ENCODE results near the gene NUDT22. TPM values are rescaled to one million over a fixed set of nuclear protein-coding genes. Genes with fewer than 3 reads are reported as not detected.

Gene NUDT22
- total and polyA plus RNA-seq, 2 experiments from 2014 or later: 33.9 to 67.0 TPM

DNA sequence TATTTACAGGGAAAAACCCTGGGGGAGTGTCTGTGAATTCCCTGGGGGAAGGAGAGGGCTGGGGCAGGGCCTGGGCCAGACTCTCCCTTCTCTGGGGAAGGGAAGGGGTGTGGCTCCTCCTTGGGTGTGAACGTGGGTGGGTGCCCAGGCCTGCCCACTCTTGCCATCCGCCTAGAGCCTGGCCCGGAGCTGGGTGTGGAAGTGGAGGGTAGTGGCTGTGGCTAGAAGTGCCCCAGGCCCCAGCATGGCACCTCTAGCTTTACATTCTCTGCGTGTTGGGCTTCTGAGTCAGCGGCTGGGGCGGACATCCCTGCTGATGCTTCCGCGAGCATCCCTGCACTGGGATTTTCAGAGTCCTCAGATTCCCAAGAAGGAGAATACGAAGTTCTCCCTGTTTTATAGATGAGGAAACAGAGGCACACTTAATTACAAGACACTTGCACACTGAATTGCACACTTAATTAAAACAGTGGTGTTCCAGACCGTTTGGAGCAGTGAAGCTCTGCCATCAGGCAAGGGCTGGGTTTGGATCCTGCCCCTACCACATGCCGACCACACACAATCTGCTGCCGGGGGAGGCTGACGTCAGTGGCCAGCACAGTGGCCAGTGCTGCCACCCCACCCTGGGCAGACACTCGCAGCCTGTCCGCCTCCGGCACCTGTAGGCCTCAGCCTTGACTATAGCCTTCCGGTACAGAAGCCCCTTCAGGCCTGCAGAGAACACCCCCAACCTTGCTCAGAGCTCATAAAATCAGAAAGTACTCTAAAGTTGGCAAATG is 50.8 kb downstream of the NUDT22 start:
- Histone ChIP-seq H3F3A (replicated peaks; ENCODE audit: low read depth) (peaks cover 5% of the 10 kb centered on the region; the same call in 1 of the 2 replicates), H3K27ac (ENCODE audit: low read depth) (no peak overlapping the region), H3K4me2 (no peak overlapping the region), H3K79me2 (replicated peaks; ENCODE audit: insufficient read depth) (no peaks in the 10 kb centered on the region), H3K9me2 (ENCODE audit: insufficient read depth) (no peaks in the 10 kb centered on the region), H3K27me3 (ENCODE audit: insufficient read depth) (no peaks in the 10 kb centered on the region), H3K4me3 (no peak overlapping the region), H2AFZ (no peak overlapping the region), H4K20me1 (replicated peaks; ENCODE audit: insufficient read depth) (no peaks in the 10 kb centered on the region; the same call in 1 of the 2 replicates), H3K36me3 (ENCODE audit: insufficient read depth) (no peaks in the 10 kb centered on the region), H3K4me1 (ENCODE audit: insufficient read depth) (peaks cover 2% of the 10 kb centered on the region; the same call in 1 of the 2 replicates)
- TF ChIP-seq ZNF114 (CRISPR knock-in tag; IDR thresholded peaks at IDR 0.05): no peak
- TF ChIP-seq, protein P1, sequence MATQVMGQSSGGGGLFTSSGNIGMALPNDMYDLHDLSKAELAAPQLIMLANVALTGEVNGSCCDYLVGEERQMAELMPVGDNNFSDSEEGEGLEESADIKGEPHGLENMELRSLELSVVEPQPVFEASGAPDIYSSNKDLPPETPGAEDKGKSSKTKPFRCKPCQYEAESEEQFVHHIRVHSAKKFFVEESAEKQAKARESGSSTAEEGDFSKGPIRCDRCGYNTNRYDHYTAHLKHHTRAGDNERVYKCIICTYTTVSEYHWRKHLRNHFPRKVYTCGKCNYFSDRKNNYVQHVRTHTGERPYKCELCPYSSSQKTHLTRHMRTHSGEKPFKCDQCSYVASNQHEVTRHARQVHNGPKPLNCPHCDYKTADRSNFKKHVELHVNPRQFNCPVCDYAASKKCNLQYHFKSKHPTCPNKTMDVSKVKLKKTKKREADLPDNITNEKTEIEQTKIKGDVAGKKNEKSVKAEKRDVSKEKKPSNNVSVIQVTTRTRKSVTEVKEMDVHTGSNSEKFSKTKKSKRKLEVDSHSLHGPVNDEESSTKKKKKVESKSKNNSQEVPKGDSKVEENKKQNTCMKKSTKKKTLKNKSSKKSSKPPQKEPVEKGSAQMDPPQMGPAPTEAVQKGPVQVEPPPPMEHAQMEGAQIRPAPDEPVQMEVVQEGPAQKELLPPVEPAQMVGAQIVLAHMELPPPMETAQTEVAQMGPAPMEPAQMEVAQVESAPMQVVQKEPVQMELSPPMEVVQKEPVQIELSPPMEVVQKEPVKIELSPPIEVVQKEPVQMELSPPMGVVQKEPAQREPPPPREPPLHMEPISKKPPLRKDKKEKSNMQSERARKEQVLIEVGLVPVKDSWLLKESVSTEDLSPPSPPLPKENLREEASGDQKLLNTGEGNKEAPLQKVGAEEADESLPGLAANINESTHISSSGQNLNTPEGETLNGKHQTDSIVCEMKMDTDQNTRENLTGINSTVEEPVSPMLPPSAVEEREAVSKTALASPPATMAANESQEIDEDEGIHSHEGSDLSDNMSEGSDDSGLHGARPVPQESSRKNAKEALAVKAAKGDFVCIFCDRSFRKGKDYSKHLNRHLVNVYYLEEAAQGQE (IDR thresholded peaks at IDR 0.05; ENCODE audit: unreplicated experiment): no peak
- no peak for TF ChIP-seq CREB1 (CRISPR knock-in tag; IDR thresholded peaks at IDR 0.05; ENCODE audit: low read depth)
- no peak for TF ChIP-seq POLR2AphosphoS5 (IDR thresholded peaks at IDR 0.05; ENCODE audit: low read depth)
- no peak for TF ChIP-seq EZH2 (IDR thresholded peaks at IDR 0.05; ENCODE audit: low read depth, unreplicated experiment)
- TF ChIP-seq ZNF331 (CRISPR knock-in tag; IDR thresholded peaks at IDR 0.05; ENCODE audit: low read depth): no peak
- TF ChIP-seq EZH2phosphoT487 (IDR thresholded peaks at IDR 0.05; ENCODE audit: unreplicated experiment): no peak
- TF ChIP-seq, protein P2, sequence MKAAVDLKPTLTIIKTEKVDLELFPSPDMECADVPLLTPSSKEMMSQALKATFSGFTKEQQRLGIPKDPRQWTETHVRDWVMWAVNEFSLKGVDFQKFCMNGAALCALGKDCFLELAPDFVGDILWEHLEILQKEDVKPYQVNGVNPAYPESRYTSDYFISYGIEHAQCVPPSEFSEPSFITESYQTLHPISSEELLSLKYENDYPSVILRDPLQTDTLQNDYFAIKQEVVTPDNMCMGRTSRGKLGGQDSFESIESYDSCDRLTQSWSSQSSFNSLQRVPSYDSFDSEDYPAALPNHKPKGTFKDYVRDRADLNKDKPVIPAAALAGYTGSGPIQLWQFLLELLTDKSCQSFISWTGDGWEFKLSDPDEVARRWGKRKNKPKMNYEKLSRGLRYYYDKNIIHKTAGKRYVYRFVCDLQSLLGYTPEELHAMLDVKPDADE (IDR thresholded peaks at IDR 0.05): no peak
- no peak for TF ChIP-seq NANOG (IDR thresholded peaks at IDR 0.05; ENCODE audit: borderline replicate concordance)
- TF ChIP-seq JUNB (IDR thresholded peaks at IDR 0.05; ENCODE audit: unreplicated experiment): no peak
- TF ChIP-seq, protein P3, sequence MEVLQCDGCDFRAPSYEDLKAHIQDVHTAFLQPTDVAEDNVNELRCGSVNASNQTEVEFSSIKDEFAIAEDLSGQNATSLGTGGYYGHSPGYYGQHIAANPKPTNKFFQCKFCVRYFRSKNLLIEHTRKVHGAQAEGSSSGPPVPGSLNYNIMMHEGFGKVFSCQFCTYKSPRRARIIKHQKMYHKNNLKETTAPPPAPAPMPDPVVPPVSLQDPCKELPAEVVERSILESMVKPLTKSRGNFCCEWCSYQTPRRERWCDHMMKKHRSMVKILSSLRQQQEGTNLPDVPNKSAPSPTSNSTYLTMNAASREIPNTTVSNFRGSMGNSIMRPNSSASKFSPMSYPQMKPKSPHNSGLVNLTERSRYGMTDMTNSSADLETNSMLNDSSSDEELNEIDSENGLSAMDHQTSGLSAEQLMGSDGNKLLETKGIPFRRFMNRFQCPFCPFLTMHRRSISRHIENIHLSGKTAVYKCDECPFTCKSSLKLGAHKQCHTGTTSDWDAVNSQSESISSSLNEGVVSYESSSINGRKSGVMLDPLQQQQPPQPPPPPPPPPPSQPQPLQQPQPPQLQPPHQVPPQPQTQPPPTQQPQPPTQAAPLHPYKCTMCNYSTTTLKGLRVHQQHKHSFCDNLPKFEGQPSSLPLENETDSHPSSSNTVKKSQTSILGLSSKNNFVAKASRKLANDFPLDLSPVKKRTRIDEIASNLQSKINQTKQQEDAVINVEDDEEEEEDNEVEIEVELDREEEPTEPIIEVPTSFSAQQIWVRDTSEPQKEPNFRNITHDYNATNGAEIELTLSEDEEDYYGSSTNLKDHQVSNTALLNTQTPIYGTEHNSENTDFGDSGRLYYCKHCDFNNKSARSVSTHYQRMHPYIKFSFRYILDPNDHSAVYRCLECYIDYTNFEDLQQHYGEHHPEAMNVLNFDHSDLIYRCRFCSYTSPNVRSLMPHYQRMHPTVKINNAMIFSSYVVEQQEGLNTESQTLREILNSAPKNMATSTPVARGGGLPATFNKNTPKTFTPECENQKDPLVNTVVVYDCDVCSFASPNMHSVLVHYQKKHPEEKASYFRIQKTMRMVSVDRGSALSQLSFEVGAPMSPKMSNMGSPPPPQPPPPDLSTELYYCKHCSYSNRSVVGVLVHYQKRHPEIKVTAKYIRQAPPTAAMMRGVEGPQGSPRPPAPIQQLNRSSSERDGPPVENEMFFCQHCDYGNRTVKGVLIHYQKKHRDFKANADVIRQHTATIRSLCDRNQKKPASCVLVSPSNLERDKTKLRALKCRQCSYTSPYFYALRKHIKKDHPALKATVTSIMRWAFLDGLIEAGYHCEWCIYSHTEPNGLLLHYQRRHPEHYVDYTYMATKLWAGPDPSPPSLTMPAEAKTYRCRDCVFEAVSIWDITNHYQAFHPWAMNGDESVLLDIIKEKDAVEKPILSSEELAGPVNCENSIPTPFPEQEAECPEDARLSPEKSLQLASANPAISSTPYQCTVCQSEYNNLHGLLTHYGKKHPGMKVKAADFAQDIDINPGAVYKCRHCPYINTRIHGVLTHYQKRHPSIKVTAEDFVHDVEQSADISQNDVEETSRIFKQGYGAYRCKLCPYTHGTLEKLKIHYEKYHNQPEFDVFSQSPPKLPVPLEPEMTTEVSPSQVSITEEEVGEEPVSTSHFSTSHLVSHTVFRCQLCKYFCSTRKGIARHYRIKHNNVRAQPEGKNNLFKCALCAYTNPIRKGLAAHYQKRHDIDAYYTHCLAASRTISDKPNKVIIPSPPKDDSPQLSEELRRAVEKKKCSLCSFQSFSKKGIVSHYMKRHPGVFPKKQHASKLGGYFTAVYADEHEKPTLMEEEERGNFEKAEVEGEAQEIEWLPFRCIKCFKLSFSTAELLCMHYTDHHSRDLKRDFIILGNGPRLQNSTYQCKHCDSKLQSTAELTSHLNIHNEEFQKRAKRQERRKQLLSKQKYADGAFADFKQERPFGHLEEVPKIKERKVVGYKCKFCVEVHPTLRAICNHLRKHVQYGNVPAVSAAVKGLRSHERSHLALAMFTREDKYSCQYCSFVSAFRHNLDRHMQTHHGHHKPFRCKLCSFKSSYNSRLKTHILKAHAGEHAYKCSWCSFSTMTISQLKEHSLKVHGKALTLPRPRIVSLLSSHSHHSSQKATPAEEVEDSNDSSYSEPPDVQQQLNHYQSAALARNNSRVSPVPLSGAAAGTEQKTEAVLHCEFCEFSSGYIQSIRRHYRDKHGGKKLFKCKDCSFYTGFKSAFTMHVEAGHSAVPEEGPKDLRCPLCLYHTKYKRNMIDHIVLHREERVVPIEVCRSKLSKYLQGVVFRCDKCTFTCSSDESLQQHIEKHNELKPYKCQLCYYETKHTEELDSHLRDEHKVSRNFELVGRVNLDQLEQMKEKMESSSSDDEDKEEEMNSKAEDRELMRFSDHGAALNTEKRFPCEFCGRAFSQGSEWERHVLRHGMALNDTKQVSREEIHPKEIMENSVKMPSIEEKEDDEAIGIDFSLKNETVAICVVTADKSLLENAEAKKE (CRISPR knock-in tag; IDR thresholded peaks at IDR 0.05): no peak
- TF ChIP-seq STAT1 (IDR thresholded peaks at IDR 0.05; ENCODE audit: unreplicated experiment): no peak
- TF ChIP-seq, protein P4, sequence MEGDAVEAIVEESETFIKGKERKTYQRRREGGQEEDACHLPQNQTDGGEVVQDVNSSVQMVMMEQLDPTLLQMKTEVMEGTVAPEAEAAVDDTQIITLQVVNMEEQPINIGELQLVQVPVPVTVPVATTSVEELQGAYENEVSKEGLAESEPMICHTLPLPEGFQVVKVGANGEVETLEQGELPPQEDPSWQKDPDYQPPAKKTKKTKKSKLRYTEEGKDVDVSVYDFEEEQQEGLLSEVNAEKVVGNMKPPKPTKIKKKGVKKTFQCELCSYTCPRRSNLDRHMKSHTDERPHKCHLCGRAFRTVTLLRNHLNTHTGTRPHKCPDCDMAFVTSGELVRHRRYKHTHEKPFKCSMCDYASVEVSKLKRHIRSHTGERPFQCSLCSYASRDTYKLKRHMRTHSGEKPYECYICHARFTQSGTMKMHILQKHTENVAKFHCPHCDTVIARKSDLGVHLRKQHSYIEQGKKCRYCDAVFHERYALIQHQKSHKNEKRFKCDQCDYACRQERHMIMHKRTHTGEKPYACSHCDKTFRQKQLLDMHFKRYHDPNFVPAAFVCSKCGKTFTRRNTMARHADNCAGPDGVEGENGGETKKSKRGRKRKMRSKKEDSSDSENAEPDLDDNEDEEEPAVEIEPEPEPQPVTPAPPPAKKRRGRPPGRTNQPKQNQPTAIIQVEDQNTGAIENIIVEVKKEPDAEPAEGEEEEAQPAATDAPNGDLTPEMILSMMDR (conservative IDR thresholded peaks at IDR 0.05; ENCODE audit: low read depth in 2 of 2): no peak
- Mint-ChIP-seq H3K4me3 (no peak overlapping the region), H3K36me3 (ENCODE audit: low read depth) (peaks cover 7% of the 10 kb centered on the region), H3K27ac (no peak overlapping the region), H3K27me3 (ENCODE audit: insufficient read depth, low read depth, poor library complexity) (peaks cover 7% of the 10 kb centered on the region), H3K9me3 (no peaks in the 10 kb centered on the region), H3K4me1 (peaks cover 10% of the 10 kb centered on the region; the same call in 2 of the 3 replicates)
- ATAC-seq (no peak), DNase-seq (ENCODE audit: low spot score) (no peak)

All from GM23338 (cell line).